OCI-LY7 (cell line): ENCODE measurements around the gene NAGLU.

ENCODE experiments used
- EZH2phosphoT487 ChIP-seq: fragments of 200-600 bp; sonication (generic); IDR thresholded peaks from 2 replicates; pipeline ENCODE4 v1.6.1; 2018; ENCODE audit warnings: low read depth, borderline replicate concordance, mild to moderate bottlenecking, mixed run types, antibody characterized with exemption, low read length, moderate library complexity, mixed read lengths
- TF ChIP-seq, protein P1 (sequence below): fragments of 200-600 bp; sonication (generic); conservative IDR thresholded peaks from 2 replicates; pipeline ENCODE4 v1.5.1; 2014; ENCODE audit warnings: mild to moderate bottlenecking, antibody characterized with exemption, low read length, moderate library complexity, mixed read lengths

DNA sequence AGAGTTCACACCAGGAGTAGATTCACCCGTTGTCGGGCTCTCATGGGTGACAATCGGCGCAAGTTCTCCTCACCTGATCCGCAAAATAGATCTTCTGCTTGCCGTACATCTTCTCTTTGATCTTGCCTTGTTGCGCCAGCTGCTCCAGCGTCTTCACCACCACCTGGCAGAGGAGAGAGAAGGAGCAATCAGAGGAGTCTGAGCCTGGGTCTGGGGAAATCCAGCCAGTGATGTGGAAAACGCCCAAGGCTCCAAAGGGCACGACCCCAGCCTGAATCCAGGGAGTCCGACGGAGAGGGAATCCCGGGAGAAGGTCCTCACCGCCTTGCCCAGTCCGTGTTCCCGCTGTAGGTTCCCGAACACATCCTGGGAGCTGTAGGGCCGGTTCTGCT lies 41.1 kb downstream of the NAGLU start:
- TF ChIP-seq, protein P1, sequence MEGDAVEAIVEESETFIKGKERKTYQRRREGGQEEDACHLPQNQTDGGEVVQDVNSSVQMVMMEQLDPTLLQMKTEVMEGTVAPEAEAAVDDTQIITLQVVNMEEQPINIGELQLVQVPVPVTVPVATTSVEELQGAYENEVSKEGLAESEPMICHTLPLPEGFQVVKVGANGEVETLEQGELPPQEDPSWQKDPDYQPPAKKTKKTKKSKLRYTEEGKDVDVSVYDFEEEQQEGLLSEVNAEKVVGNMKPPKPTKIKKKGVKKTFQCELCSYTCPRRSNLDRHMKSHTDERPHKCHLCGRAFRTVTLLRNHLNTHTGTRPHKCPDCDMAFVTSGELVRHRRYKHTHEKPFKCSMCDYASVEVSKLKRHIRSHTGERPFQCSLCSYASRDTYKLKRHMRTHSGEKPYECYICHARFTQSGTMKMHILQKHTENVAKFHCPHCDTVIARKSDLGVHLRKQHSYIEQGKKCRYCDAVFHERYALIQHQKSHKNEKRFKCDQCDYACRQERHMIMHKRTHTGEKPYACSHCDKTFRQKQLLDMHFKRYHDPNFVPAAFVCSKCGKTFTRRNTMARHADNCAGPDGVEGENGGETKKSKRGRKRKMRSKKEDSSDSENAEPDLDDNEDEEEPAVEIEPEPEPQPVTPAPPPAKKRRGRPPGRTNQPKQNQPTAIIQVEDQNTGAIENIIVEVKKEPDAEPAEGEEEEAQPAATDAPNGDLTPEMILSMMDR: no peak
- no peak for TF ChIP-seq EZH2phosphoT487
